ENCODE measurements around the gene IFT43. TPM values are rescaled to one million over a fixed set of nuclear protein-coding genes. Genes with fewer than 3 reads are reported as not detected.

Gene IFT43
- total RNA-seq, 2 experiments from 2014 or later: 7.6 to 10.4 TPM

- H3K9me3 Mint-ChIP-seq: no peaks in the 10 kb centered on the region
- intact Hi-C loops (cut with micrococcal nuclease): no loop called here
- H3K4me1 Mint-ChIP-seq (ENCODE audit: low read depth): no peaks in the 10 kb centered on the region
- ChIA-PET POLR2A (no interaction called here), CTCF (interaction anchor here (1.4 to 1.6 kb wide), 2 partner anchors 55 to 89 kb away, joined by 3 to 5 read pairs; no protein-coding TSS in a partner anchor)
- H3K36me3 Mint-ChIP-seq (ENCODE audit: low read depth): peaks cover 9% of the 10 kb centered on the region
- ATAC-seq: no peak
- TF ChIP-seq, protein P1, sequence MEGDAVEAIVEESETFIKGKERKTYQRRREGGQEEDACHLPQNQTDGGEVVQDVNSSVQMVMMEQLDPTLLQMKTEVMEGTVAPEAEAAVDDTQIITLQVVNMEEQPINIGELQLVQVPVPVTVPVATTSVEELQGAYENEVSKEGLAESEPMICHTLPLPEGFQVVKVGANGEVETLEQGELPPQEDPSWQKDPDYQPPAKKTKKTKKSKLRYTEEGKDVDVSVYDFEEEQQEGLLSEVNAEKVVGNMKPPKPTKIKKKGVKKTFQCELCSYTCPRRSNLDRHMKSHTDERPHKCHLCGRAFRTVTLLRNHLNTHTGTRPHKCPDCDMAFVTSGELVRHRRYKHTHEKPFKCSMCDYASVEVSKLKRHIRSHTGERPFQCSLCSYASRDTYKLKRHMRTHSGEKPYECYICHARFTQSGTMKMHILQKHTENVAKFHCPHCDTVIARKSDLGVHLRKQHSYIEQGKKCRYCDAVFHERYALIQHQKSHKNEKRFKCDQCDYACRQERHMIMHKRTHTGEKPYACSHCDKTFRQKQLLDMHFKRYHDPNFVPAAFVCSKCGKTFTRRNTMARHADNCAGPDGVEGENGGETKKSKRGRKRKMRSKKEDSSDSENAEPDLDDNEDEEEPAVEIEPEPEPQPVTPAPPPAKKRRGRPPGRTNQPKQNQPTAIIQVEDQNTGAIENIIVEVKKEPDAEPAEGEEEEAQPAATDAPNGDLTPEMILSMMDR (IDR thresholded peaks at IDR 0.05): no peak
- no peak for DNase-seq
- no peak overlapping the region for H3K27ac Mint-ChIP-seq
- no peaks in the 10 kb centered on the region for H3K27me3 Mint-ChIP-seq
- no peak overlapping the region for H3K4me3 Mint-ChIP-seq
These were observed 9.9 kb downstream of the IFT43 start for GRCh38 chr14:75995372-75996041.

DNA sequence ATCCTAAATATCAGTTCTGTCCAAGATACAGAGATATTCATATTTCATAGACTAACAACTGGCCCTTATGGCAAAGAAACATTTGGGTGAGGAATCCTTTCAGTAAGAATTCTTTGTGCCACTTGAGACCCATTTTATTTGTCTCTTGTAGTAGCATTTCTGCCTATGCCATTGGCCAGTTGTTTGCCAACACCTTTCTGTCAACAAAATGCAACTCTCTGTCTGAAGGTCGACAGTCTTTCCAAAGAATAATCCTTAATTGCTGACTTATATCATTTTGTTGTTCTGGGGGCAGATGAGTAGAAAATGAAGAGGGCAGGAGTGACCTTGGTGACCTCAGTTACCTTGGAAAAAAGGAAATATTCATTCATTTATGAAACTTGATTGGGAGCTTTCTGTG lies 10.9 kb downstream of the IFT43 start:
- intact Hi-C loops (cut with micrococcal nuclease): no loop called here
- Mint-ChIP-seq H3K27me3 (no peaks in the 10 kb centered on the region), H3K4me1 (ENCODE audit: low read depth) (no peaks in the 10 kb centered on the region), H3K27ac (no peak overlapping the region), H3K36me3 (ENCODE audit: low read depth) (peaks cover 17% of the 10 kb centered on the region), H3K4me3 (no peak overlapping the region), H3K9me3 (no peaks in the 10 kb centered on the region)
- ChIA-PET POLR2A (no interaction called here), CTCF (interaction anchor here (1.6 kb wide), 1 partner anchor 90 kb away, joined by 5 read pairs; no protein-coding TSS in a partner anchor)
- TF ChIP-seq, protein P1 (IDR thresholded peaks at IDR 0.05): no peak
- DNase-seq: no peak
- ATAC-seq: no peak

- intact Hi-C loops (cut with micrococcal nuclease): no loop called here
- no peak overlapping the region for H3K4me3 Mint-ChIP-seq
- POLR2A ChIA-PET: no interaction called here
- no peaks in the 10 kb centered on the region for H3K4me1 Mint-ChIP-seq (ENCODE audit: low read depth)
- TF ChIP-seq, protein P1 (IDR thresholded peaks at IDR 0.05): no peak
- ATAC-seq (no peak), DNase-seq (no peak)
- peaks cover 3% of the 10 kb centered on the region for H3K9me3 Mint-ChIP-seq
- peaks cover 36% of the 10 kb centered on the region for H3K36me3 Mint-ChIP-seq (ENCODE audit: low read depth)
- CTCF ChIA-PET: no interaction called here
- no peak overlapping the region for H3K27ac Mint-ChIP-seq
- no peaks in the 10 kb centered on the region for H3K27me3 Mint-ChIP-seq
These were observed 14.1 kb downstream of the IFT43 start for GRCh38 chr14:75999511-76000190.

DNA sequence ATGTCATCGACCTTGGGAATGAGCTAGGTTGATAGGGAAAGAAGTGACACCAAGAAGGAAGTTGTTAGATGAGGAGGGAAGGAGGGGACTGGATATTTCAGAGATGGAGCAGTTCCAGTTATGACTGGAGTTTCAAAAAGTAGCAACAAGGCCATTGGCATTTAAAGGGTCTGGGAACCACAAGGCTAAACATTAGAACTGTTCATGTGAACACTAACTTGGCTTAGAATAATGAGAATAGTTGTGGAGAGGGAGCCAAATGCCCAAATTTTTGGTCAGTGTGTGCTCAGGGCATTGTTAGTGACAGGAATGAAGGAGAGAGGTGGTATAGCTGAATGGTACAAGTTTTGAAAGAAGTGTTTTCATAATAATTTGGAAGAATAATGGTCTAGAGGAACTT lies 16.8 kb downstream of the IFT43 start:
- ChIA-PET POLR2A (no interaction called here), CTCF (interaction anchor here (0.8 to 1.2 kb wide), 2 partner anchors 48 to 96 kb away, joined by 3 read pairs; no protein-coding TSS in a partner anchor)
- peaks cover 50% of the 10 kb centered on the region for H3K36me3 Mint-ChIP-seq (ENCODE audit: low read depth)
- H3K4me3 Mint-ChIP-seq: no peak overlapping the region
- intact Hi-C loops (cut with micrococcal nuclease): no loop called here
- no peak for ATAC-seq
- no peaks in the 10 kb centered on the region for H3K27me3 Mint-ChIP-seq
- TF ChIP-seq, protein P1 (IDR thresholded peaks at IDR 0.05): no peak
- peaks cover 11% of the 10 kb centered on the region for H3K9me3 Mint-ChIP-seq
- H3K4me1 Mint-ChIP-seq (ENCODE audit: low read depth): no peaks in the 10 kb centered on the region
- no peak for DNase-seq
- H3K27ac Mint-ChIP-seq: no peak overlapping the region

GRCh38 chr14:76006253-76006652 lies 20.7 kb downstream of the IFT43 start:
- TF ChIP-seq, protein P1 (IDR thresholded peaks at IDR 0.05): no peak
- no peak overlapping the region for H3K27ac Mint-ChIP-seq
- no peaks in the 10 kb centered on the region for H3K27me3 Mint-ChIP-seq
- peaks cover 40% of the 10 kb centered on the region for H3K36me3 Mint-ChIP-seq (ENCODE audit: low read depth)
- no peak overlapping the region for H3K4me3 Mint-ChIP-seq
- ATAC-seq (no peak), DNase-seq (no peak)
- ChIA-PET POLR2A (no interaction called here), CTCF (interaction anchor here (0.9 to 1.6 kb wide), 2 partner anchors 45 to 381 kb away, joined by 3 to 4 read pairs; no protein-coding TSS in a partner anchor)
- intact Hi-C loops (cut with micrococcal nuclease): no loop called here
- H3K9me3 Mint-ChIP-seq: peaks cover 11% of the 10 kb centered on the region
- H3K4me1 Mint-ChIP-seq (ENCODE audit: low read depth): no peaks in the 10 kb centered on the region

Data from activated CD8-positive, alpha-beta T cell treated with anti-CD3 and anti-CD28 coated beads for 36 hours (primary cell).